Globus pallidus (tissue), 1 donor: Measurements from ENCODE around the gene SH3BP2.

Experiments used
- DNase-seq: peaks from one replicate; pipeline ENCODE4 v3.0.0-alpha.2; 2015; ENCODE audit warnings: low spot score

The SH3BP2 gene

DNA sequence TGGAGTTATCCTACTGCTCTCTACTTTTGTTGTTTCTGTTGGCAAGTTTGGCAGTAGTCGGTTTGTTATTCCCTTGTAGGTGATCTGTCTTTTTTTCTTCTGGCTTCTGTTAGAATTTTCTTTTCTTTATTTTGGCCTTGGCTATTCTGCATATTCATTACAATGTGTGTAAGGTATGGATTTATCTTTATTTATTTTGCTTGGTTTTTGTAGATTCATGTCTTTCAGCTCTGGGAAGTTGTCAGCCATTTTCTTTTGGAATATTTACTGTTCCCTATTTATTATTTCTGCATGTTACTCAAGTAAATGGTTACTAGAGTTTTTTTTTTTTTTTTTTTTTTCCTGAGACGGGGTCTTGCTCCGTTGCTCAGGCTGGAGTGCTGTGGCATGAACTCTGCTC, 63.4 kb downstream of the SH3BP2 start:
- DNase-seq, result no peak

DNA sequence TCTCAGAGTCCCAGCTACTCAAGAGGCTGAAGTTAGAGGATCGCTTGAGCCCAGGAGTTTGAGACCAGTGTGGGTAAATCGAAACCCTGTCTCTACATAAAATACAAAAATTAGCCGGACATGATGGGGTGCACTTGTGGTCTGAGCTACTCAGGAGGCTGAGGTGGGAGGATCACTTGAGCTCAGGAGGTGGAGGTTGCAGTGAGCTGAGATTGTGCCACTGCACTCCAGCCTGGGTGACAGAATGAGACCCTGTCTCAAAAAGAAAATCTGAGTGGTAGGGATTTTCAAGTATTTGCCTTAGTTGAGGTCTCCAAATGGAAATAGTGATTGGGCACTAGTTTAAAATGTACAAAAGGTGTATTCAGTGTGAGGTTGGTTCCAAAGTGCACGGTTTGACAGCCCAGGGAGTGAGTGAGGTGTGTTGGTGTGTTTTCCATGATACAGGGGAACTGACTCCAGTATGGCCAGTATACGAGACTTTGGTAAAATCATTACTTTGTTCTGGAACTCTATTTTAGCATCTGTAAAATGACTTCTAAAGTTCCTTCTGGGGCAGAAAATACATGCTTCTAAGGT, 64.6 kb downstream of the SH3BP2 start:
- no peak for DNase-seq

DNA sequence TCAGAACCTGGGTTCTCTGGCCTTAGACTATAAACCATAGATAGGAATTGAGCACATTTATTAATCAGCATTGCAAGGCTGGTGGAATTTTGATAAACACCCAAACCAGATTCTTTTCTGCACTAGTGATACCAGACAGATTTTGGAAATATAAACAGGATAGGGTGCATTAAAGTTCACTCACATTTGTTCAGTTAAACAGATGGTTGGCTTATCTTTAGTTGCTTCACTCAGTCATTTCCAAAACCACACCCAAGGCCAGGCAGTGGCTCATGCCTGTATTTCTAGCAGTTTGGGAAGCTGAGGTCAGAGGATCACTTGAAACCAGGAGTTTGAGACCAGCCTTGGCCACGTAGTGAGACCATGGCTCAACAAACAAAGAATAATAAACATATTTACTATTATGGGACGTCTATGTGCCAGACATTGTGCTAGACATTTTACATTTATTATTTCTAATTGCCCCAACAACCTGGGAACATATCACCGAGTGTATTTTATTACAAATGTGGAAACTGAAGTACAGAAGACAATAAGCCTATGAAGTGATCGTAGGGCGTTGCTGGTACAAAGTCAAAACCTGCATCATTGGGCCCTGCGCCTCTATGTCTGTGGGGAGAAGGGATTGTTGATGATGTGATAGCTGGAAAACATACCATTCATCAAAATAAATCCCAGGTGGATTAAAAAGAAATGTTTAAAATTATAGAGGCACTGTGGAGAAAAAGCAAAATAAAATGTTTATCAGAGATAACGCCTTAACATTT, 65.7 kb downstream of the SH3BP2 start:
- DNase-seq, result no peak

DNA sequence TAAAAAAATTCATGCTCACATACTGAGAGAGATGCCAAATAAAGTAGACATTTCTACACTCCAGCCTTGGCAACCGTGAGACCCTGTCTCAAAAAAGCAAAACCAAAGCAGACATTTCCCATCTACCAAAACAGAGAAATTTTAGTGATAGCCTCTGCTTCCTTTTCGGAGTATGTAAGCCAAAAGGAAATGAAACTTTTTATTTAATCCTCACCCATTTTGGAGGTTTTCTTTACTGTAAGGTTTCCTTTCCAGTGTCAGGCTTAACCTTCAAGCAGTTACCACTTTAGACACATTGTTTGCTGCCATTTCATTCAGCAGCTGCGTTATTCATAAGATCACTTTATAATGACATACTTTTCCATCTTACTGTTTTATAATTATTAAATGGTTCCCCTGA, 66.6 kb downstream of the SH3BP2 start:
- DNase-seq, result no peak

DNA sequence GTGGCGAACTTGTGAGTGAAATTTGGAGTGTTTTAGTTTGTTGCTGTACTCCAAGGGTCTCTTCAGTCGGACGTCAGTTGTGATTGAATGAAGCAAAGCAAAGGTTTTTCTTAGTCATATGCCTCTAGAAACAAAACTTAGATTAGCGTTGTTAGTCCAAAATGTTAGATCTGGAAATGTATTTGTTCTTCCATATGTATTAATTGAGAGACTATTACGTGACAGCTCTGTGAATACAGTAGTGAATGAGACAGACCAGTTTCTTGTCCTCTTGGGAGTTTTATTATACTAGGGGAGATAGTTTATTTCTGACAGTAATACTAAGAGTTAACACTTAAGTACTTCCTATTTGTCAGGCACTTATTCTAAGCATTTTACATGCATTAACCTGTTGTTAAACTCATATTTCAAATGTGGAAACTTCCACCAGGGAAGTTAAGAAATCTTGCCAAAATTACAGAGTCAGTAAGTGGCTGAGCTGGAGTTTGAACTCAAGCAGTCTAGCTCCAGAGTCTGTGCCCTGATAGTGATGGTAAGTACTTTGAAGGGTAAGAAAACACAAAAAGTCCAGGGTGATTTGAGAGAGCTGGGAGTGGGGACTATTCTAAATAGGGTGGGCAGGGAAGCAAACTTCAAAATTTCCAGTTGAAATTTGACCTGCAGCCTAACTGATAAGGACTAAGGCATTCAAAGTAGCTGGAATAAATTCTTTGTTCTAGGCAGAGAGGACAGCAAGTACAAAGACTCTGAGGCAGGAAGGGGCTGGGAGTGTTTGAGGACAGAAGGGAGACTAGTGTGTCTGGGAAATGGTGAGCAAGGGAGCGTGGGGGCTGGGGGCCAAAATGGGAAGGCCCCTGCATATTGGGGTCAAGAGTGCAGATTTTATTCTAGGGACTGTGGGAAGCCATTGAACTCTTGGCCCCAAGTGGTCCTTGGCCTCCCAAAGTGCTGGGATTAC, 67.8 kb downstream of the SH3BP2 start:
- DNase-seq, result no peak

DNA sequence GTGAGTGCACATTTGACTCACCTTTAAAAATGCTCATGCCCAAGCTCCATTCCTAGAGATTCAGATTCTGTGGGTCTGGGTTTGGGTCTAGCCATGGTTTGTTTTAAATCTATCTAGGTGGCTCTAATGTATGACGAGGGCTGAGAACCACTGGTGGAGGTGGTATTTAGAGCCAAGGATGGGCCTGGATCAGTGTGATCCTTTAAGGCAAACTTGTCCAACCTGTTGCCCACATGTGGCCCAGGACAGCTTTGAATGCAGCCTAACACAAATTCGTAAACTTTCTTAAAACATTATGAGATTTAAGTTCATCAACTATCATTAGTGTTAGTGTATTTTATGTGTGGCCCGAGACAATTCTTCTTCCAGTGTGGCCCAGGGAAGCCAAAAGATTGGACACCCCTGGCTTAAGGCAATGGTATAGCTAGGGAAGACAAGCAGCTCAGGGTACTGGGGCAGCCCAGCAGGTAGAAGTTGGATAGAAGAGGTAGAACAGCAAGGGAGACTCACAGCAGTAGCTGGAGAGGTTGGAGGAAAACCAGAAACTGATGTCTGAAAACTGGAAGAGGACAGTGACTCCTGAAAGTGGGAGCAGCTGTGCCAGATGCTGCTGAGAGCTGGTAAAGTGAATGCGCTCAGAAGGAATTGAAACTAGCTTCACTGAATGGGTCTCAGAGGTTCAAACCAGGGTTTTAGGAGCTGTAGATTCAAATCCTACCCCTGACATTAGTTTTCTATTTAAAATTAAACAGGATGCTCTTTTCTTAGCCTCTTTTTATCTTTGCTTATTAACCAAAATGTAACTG, 68.9 kb downstream of the SH3BP2 start:
- no peak for DNase-seq

DNA sequence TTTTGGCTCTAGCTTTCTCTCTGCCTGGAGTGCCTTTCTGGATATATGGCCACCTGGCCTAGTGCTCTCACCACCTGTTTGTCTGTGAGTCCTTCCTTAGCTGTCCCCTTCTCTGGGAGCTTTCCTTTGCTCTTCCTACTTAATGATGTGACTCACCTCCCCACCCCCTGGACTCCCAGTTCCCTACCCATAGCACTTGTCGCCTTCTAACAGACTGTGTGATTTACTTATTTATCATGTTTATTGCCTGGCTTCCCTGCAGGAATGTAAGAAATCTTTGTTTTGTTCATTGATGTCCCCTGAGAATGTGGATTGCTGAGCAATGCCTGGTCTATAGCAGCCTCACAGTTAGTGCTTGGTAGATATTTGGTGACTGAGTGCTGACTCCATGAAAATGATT, 69.6 kb downstream of the SH3BP2 start:
- DNase-seq, result no peak

DNA sequence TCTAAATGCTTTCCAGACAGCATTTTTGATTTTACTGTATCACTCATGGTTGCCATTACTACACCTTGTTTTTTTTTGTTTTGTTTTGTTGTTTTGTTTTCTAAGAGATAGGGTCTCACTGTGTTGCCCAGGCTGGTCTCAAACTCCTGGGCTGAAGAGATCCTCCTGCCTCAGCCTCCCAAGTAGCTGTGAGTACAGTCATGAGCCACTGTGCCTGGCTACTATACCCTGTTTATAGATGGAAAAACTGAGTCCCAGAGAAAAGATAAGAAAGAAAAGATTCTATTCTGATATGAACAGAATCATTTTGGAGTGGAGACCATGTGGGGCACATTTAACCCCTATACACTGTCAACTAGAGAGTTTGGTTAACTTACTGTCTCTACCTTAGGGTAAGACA, 70.8 kb downstream of the SH3BP2 start:
- no peak for DNase-seq

DNA sequence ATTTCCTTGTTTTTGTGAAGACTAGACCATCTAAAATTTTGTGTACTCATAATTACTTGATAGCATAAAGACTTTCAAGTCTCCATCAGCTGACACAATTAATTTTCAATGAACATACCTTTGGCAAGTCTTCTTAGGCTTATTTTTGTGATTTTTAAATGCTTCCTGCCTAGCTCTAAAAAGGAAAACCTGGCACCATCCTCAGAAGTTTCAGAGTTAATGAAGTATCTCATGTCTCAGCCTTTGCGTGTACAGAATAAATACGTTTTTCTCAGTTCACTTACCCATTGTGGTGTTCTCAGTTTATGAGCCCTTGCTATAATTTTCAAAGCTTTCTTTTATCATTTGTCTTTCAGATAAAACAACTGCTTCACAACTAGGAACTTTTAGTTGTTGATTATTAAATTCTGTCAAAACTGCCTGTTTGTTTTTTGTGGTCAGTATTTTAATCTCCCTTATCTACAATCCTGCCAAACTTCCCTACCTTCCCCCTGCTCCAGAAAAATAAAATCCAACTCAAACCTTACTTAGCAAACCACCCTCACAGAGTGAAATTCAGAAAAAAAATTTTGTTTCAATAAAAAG, 72.4 kb downstream of the SH3BP2 start:
- no peak for DNase-seq

DNA sequence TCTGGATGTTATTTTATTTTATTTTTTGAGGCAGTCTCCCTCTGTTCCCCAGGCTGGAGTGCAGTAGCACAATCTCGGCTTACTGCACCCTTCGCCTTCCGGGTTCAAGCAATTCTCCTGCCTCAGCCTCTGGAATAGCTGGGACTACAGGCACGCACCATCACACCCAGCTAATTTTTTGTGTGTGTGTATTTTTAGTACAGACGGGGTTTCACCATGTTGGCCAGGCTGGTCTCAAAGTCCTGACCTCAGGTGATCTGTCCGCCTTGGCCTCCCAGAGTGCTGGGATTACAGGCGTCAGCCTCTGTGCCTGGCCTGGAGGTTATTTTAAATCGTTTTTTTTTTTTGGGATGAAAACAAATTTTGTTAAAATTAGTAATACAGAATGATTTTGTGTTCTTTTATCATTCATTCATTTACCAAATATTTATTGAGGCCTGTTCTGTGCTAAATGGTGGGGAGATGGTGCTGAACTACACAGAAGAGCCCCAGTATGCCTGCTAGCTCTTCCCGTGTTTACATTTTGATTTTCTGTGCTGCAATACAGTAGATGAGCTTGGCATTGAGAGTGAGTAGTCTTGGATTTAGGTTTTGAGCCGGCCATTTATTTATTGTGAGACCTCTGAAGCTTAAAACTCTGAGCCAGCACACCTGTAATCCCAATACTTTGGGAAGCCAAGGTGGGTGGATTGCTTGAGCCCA, 73.4 kb downstream of the SH3BP2 start:
- no peak for DNase-seq

DNA sequence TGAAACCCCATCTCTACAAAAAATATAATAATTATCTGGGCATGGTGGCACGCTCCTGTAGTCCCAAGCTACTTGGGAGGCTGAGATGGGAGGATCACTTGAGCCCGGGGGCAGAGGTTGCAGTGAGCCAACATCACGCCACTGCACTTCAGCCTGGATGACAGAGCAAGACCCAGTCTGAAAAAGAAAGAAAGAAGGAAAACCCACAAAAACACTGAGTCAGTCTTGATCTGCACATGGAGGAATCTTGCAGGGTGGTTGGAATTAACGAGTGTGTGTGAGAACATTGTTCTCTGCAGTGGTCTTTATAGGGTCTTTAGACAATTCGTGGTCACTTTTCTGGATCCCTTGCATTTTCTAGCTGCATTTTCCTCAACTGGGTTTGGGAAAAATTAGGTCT, 74.0 kb downstream of the SH3BP2 start:
- no peak for DNase-seq

DNA sequence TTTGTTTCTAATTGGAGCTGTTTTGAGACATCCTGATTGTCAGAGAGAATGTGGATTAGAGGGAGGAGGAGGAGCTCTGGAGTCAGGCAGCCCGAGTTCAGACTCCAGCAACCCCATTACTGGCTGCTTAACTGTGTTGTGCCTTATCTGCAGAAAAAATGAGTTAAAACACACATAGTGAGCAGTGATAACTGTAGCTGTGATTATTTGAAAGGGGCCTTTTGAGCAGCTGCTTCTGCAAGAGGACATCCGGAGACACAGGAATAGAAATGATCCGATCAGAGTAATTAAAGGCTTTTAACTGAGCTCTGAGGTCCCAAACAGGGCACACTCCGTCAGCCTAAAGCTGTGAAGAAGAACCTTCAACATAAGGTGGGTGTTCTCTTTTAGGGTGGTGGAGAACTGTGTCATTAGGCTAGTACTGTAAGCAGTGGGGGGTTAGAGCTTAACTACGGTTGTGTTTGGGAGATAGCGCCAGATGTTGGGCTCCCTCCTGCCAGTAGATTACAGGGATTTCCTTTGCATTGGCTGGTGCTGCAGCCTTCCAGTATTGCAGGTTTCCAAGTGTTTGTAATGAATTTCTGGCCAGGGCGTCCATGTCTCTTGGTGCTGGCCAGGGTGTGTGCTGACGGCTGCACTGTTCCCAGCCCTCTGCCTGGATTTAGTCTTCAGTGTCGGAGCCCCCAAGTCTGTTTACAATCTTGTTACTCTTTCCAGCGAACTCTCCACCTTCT, 75.0 kb downstream of the SH3BP2 start:
- DNase-seq, result no peak

DNA sequence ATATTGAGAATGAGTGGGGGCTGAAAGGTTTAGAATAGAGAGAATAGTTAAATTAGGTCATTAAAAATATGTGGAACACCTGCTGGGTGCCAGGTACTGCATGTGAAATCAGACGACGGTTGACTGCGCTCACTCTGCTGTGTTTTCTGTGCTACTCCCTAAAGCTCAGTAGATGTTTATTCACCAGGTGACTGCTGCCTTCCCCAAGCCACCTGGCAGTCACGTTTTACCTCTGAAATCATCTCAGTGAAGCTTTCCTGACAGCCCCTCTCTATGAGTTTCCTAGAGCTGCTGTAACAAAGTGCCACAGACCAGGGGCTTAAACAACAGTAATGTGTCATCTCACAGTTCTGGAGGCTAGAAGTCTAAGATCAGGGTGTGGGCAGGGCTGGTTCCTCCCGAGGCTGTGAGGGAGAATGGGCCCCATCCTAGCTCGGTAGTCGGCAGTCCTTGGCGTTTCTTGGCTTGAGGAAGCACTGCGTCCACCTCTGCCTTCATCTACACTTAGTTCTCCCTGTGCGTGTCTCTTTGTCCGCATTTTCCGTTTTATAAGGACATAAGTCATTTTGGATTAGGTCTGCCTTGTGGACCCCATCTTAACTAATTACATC, 76.1 kb downstream of the SH3BP2 start:
- no peak for DNase-seq

DNA sequence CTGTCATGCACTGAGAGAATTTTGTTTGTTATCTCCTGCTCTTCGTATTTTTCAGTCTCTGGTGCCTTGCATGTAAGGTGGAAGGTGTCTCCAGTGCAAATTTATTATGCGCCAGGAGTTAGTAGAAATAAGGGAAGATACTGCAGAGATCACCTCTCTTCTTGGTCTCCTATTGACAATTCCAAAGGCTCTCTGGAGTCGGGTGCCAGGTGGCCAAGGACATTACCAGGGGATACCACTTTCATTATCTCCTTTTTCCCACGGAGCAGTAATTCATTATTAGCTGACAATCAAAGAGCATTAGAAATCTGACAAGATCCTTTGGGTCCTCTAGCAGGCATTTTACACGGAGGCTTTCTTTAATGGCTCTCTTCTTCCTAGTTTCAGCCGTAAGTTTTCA, 76.8 kb downstream of the SH3BP2 start:
- DNase-seq, result no peak

DNA sequence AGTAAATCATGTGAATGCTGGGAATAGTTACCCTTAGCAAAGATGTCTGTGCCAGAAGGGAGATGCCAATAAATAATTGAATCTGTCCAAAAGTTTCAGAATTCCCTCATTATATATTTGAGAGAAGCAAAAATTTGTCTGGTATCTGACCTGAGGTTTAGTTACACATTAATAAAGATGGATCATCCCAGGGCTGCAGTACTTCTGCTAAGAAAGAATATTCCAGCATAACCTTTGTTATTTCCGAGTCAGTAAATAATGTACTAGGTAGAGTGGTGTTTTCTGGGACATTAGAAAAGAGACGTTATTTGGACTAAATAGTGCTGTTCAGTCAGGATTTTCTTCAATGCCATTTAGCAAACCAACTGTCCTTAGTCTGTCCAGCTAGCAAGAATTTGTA, 77.2 kb downstream of the SH3BP2 start:
- DNase-seq, result no peak

DNA sequence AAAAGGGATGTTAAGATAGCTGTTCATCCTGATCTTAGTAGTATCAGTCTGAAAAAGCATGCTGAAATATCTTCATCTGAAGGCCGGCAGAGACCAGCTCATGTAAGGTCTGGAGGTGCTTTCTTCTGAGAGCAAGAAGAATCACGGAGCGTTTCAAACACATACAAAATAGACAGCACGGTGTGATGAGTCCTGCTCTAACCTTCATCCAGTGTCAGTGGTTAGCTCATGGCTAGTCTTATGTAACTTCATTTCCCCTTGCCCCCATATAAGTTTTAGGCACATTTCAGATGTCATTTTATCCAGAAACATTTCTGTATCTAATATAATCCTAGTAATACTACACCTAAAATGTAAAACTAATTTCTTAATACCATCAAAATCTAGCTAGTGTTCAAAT, 78.6 kb downstream of the SH3BP2 start:
- no peak for DNase-seq

DNA sequence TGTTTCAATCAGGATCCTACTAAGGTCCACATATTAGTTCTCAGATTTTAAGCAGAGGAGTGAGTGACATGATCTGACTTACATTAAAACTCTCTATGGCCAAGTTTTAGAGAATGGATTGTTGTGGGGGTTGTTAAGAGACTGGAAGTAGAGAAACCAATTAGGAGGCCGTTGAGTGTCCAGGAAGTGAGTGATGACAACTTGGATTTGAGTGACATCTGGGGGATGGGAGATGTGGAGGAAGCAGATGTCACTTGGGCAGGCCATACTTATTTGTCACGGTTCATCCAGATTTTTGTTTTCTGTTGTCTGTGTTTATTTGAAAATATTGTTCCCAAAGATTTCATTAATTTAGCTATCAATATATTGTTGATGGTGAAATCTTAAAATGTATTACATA, 79.0 kb downstream of the SH3BP2 start:
- DNase-seq, result no peak

DNA sequence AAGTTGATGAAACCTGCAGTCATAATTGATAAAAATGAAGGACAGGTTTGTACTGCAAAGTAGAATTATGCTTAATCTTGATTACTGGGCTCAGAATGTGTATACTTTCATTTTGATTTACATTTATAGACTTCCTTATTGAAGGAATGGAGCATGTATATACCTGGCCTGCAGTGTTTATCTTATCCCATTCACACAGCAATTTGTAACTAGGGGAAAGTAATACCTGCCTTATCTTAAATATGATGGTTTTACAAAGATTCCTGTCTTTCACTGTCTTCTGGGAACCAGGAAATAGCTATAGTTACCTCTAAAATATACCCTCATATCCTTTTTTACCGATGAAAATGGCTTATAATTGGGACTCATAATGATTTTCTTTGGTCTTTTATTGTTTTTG, 80.4 kb downstream of the SH3BP2 start:
- no peak for DNase-seq

DNA sequence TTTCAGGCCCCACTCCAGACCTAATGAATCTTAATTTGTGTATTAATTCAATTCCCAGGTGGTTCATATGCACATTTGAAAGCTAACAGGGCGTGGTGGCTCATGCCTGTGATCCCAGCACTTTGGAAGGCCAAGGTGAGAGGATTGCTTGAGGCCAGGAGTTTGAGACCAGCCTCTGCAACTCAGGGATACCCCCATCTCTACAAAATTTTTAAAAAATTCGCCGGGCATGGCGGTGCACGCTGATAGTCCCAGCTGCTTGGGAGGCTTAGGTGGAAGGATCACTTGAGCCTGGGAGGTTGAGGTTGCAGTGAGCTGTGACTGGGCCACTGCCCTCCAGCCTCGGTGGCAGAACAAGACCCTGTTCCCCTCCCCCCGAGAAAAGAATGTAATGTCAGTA, 82.0 kb downstream of the SH3BP2 start:
- DNase-seq, result no peak

DNA sequence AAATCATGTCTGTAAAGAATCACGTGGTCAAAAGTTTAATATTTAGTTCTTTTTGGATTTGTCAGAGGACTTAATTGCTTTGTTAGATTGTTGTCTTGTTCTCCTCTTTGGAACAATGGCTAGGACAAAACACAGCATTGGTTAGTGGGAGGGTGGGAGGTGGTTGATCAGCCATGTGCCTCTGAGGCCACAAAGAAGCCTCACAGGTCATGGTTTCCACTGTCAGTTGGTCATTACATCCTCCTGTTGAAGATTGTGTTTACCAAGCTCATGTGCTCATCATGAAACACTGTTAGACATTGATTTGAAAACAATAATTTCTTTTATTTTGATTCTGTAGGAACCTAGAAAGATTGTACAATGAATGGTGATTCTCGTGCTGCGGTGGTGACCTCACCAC, 82.7 kb downstream of the SH3BP2 start:
- peak; percentile 86 for DNase-seq
